Stimulated activated CD8-positive, alpha-beta memory T cell treated with anti-CD3 and anti-CD28 coated beads, Interleukin-7, amount 100 ng/mL, for 48 hours (primary cell): ENCODE measurements around the gene MAST1.
A peak's percentile ranks its signal among the peaks of the same experiment; 100 is the strongest.

Source experiments
- DNase-seq, 2 donors: peaks; one replicate each; pipeline ENCODE4 v3.0.0-alpha.2; 2020; ENCODE audit warnings: low read depth in 1 of 2; ENCODE audit errors: extremely low read depth in 1 of 2

MAST1 gene

DNA sequence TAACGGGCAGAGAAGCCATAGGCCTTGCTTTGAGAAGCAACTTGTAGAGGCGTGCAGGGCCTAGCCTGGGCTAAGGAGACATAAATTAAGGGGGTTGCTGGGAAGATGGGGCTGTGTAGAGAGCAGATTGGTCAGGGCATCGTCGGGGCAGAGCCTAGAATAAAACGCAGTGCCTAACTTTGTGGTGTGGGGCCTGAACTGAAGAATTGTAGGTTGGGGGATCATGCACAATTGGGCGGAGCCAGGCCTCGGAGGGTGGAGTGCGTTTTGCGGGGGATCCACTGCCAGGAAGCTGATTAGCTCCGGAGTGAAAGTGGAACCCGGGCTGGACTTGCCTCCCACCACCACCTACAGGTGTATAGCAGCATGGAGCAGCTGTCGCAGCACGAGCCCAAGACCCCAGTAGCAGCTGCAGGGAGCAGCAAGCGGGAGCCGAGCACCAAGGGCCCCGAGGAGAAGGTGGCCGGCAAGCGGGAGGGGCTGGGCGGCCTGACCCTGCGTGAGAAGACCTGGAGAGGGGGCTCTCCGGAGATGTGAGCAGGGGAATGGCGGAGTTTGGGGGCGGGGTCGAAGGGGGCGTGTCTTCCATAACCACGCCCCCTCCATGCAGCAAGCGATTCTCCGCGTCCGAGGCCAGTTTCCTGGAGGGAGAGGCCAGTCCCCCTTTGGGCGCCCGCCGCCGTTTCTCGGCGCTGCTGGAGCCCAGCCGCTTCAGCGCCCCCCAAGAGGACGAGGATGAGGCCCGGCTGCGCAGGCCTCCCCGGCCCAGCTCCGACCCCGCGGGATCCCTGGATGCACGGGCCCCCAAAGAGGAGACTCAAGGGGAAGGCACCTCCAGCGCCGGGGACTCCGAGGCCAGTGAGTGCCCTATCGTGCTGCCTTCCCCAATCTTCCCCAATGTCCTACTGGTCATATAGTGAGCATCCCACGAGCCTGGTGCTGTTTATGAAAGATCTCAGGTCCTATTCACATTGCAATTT is 29.1 kb downstream of the MAST1 start:
- peak in 1 of 2 donors; percentile 39 for DNase-seq

DNA sequence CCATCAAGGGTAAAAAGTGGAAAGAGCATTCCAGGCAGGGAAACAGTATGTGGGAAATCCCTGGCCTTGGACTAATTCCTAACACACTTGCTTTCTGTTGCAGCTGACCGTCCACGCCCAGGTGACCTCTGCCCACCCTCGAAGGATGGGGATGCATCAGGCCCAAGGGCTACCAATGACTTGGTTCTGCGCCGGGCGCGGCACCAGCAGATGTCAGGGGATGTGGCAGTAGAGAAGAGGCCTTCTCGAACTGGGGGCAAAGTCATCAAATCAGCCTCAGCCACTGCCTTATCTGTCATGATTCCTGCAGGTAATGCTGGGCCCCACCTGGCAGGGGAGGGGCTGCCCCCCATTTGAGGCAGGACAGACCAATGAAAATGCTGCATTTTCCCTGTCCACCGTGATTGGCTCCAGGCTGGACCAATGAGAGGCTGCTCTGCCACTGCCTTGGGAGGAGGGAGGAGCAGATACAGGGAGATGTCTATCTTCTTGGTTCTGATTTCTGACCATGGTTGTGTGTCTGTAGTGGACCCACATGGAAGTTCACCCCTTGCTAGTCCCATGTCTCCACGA is 30.3 kb downstream of the MAST1 start:
- DNase-seq = no peak

DNA sequence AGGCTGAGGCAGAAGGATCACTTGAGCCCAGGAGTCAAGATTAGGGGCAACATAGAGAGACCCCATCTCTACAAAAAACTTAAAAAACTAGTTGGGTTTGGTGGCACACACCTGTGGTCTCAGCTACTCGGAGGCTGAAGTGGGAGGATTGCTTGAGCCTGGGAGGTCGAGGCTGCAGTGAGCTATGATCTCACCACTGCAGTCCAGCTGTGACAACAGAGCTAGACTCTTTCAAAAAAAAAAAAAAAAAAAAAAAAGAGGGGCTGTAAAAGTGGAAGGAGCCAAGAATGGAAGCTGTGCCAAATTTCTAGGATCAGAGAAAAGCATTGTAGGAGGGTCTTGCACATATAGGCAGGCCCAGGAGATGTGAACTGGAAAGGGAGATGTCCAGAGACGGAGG is 33.4 kb downstream of the MAST1 start:
- DNase-seq = no peak

DNA sequence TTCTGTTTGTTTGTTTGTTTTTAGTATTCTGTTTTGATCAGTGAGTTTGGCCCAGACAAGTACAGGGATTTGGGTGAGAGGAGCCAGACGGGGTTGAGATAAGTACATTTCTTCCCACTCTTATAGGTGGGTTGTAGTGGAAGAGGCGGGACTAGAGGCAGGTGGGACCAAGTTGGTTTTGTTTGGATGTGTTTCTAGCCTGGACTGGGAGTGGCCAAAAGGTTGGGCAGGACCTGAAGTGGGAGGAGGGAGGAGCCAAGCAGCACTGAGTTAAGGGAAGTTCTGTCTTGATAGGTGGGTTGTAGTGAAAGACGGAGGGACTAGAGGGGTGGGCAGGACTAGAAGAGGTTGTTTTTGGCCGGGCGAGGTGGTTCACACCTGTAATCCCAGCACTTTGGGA is 33.9 kb downstream of the MAST1 start:
- DNase-seq = no peak

- peak in 1 of 2 donors; percentile 56 for DNase-seq
Observed at GRCh38 chr19:12872941-12873890, 34.9 kb downstream of the MAST1 start.

- no peak for DNase-seq
Observed at GRCh38 chr19:12873891-12874745, 35.8 kb downstream of the MAST1 start.

- no peak for DNase-seq
Observed at GRCh38 chr19:12875086-12875485, 36.8 kb downstream of the MAST1 start.

DNA sequence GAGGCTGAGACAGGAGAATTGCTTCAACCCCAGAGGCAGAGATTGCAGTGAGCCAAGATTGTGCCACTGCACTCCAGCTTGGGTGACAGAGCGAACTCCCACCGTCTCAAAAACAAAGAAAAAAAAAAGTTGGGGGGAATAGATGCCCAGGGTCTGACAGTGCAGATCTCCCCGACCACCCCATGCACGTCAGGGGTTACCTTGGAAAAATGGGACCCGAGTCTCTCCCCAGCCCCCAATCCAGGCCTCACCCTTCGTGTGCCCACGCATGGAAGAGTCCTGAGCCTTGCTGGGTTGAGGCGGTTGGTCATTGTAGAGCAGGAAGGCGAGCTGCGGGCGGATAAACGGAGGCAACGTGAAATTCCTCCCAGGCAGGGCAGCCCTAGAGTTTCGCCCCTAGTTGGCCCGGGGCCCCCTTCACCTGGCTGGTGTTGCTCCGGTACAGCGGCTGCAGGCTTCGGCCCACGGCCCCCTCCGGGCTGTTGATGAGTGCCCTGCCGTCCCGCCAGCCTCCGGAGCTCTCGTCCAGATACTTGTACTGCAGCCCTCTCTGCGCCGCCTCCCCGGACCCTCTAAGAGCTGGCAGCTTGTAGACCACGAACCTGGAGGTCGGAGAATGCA is 42.3 kb downstream of the MAST1 start:
- DNase-seq = no peak

GRCh38 chr19:12881172-12881808 is 43.0 kb downstream of the MAST1 start, which contains the start of gene DNASE2:
TSS of gene DNASE2 (minus strand) at chr19:12881449. CDS start at chr19:12881375, 74 bp downstream.
- DNase-seq = peak; percentile 78 to 94

- DNase-seq = no peak
Observed at GRCh38 chr19:12882589-12882988, 44.3 kb downstream of the MAST1 start.

GRCh38 chr19:12884202-12884601 is 45.9 kb downstream of the MAST1 start:
- no peak for DNase-seq

DNA sequence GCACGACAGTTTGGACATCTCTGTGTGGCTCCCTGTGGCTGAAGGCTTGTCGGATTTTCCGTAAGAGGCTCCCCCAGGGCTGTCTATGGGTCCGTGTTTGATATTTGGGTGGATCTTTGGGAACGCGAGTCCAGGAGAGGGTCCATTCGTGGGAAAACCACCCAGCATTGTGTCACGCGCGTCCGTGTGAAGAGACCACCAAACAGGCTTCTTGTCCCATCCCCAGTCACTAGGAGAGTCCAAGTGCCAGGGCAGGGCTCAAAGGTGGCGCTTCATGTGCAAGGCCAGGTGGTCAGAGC is 46.3 kb downstream of the MAST1 start:
- DNase-seq = no peak

- peak; percentile 71 to 91 for DNase-seq
Observed at GRCh38 chr19:12884926-12885748, 46.8 kb downstream of the MAST1 start.

DNA sequence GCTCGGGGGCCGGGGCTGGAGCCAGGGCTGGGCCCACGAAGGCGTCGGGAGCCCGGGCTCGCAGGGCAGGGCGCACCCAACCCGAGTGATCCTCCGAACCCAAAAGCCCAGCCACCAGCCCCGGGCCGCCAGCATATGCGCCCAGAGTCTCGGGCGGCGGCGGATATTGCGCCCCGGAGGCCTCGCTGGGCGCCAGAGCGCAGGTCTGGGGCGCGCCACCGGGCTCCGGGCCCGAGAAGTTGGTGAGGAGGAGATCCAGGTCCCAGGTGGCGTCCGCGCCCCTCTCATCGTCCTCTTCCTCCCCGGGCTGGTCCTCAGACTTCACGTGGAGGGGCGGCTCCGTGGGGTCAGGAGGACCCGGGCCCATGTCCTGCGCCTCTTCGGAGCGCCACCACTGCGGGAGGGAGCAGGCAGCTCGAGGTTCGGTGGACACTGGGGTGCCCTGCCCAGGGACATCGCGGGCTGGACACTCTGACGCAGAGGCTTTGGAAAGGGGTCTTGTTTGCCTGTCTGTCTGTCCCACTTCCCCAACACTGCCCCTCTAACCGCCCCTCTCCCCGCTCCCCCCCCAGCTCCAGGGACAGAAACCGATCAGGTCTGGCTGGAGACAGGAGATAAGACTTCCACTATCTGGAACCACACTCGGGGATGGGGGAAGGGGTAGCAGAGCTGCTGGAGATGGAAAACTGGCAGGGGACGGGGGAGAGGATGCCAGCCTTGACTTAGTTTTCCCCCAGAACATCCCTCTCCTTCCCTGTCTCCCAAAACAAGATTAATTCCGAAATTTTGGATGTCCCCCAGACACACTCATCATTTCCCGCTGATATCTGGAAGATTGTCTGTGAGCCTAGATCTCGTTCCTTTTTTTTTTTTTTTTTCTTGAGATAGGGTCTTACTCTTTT is 47.7 kb downstream of the MAST1 start:
- no peak for DNase-seq

DNA sequence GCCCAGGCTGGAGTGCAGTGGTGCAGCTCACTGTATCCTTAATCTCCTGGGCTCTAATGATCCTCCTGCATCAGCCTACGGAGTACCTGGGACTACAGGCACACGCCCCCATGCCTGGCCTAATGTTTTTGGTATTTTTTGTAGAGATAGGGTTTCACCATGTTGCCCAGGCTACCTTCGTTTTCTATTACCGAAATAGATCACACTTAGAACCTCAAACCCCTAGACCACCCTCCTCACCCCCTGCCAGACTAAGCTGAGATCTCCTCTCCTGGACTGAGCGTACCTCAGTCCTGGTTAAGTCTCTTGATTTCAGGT is 48.3 kb downstream of the MAST1 start:
- no peak for DNase-seq

GRCh38 chr19:12886969-12887747 is 48.8 kb downstream of the MAST1 start, which contains the start of gene KLF1:
TSS of gene KLF1 (minus strand) at chr19:12887201. CDS start at chr19:12887140, 61 bp downstream.
- no peak for DNase-seq
